HG02759 (cell line): ENCODE measurements around the gene EPB41.
"Not testable (repeated sequence)": the region's sequence is repeated elsewhere in the genome, so short reads cannot be mapped to it uniquely, and the experiment has no call there.

Experiments
- ATAC-seq: cut with Tn5 transposase; IDR thresholded peaks from one replicate; pipeline ENCODE4 v1.9.1; 2021; ENCODE audit warnings: mild to moderate bottlenecking, moderate library complexity; ENCODE audit not compliant: unreplicated experiment

Gene EPB41

GRCh38 chr1:28926629-28927265, 12.4 kb downstream of the EPB41 start:
- ATAC-seq: peak; percentile 92

GRCh38 chr1:28927266-28927647, 12.9 kb downstream of the EPB41 start:
- ATAC-seq: no peak

- no peak for ATAC-seq
Observed at GRCh38 chr1:28927648-28928313, 13.4 kb downstream of the EPB41 start.

- ATAC-seq: no peak
Observed at GRCh38 chr1:28928314-28928941, 14.1 kb downstream of the EPB41 start.

GRCh38 chr1:28933277-28933676, 18.9 kb downstream of the EPB41 start:
- ATAC-seq: no peak

GRCh38 chr1:28933918-28934317, 19.5 kb downstream of the EPB41 start:
- no peak for ATAC-seq

GRCh38 chr1:28934676-28935075, 20.3 kb downstream of the EPB41 start:
- ATAC-seq: no peak

GRCh38 chr1:28935293-28935692, 20.9 kb downstream of the EPB41 start:
- ATAC-seq: no peak

GRCh38 chr1:28936094-28936493, 21.7 kb downstream of the EPB41 start:
- ATAC-seq: no peak

- ATAC-seq: no peak
Observed at GRCh38 chr1:28936528-28936927, 22.2 kb downstream of the EPB41 start.

- ATAC-seq: not testable (repeated sequence)
Observed at GRCh38 chr1:28943581-28943980, 29.2 kb downstream of the EPB41 start.

- no peak for ATAC-seq
Observed at GRCh38 chr1:28950006-28950405, 35.6 kb downstream of the EPB41 start.

GRCh38 chr1:28950449-28950848, 36.1 kb downstream of the EPB41 start:
- ATAC-seq: no peak

GRCh38 chr1:28954126-28954726, 39.9 kb downstream of the EPB41 start:
- ATAC-seq: no peak

- ATAC-seq: no peak
Observed at GRCh38 chr1:28956038-28956464, 41.7 kb downstream of the EPB41 start.

- ATAC-seq: not testable (repeated sequence)
Observed at GRCh38 chr1:28962114-28962831, 47.9 kb downstream of the EPB41 start.

- no peak for ATAC-seq
Observed at GRCh38 chr1:28965271-28965870, 51.0 kb downstream of the EPB41 start.

- ATAC-seq: no peak
Observed at GRCh38 chr1:28966617-28967016, 52.2 kb downstream of the EPB41 start.

- no peak for ATAC-seq
Observed at GRCh38 chr1:28971980-28972771, 57.8 kb downstream of the EPB41 start.
